Measurements from ENCODE around the gene UCHL3. TPM values are rescaled to one million over a fixed set of nuclear protein-coding genes. Genes with fewer than 3 reads are reported as not detected.

The UCHL3 gene
- total RNA-seq, 1 donor from 2014 or later = 23.0 TPM

DNA sequence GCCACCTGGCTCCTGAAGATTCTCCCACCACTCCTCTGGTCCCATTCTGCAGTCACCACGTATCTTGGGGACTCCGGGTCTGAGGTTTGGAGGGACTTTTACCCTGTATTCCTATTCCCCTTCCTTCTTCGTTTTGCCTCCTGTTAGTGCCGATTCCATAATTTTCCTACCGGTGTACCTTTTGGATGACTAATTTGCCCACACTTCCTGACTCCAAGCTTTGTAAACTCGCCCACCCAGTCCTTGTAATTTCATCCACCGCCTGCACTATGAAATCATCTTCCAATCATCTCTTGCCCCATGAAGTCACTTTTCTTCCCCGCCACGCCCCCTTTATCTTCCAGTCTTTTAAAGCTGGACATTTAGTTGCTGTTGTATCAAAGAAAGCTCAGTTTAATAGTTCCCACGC is 572 bp downstream of the UCHL3 start:
- peak; percentile 29 for DNase-seq

DNA sequence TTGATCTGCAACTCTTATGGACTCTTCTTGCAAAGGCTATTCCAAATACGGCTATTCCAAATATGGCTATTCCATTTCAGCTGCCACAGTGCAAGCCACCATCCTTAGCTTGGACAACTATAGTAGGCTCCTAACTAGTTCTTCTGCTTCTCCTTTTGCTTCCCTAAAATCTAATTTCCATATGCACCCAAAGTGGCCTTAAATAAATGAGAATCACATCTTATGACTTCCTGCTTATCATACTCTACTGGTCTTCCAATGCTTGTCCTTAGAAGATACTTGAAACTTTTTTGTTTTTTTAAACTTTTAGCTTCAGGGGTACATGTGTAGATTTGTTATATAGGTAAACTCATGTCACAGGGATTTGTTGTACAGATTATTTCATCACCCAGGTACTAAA is 4.9 kb downstream of the UCHL3 start:
- no peak for DNase-seq

DNA sequence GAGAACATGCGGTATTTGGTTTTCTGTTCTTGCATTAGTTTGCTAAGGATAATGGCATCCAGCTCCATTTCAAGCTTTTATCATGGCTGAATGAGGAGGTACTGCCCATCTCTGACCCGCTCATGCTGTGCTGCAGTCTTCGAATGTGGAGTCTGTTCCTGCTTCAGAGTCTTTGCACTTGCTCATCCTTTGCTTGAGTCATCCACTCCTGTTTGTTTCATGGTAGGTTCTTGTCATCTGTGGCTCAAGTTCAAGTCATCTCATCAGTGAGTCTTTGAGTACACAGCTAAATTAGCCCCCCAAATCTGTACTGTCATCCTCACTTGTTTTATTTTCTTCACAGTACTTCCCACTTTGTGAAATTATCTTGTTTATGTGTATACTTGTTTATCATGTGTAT is 5.4 kb downstream of the UCHL3 start:
- no peak for DNase-seq

DNA sequence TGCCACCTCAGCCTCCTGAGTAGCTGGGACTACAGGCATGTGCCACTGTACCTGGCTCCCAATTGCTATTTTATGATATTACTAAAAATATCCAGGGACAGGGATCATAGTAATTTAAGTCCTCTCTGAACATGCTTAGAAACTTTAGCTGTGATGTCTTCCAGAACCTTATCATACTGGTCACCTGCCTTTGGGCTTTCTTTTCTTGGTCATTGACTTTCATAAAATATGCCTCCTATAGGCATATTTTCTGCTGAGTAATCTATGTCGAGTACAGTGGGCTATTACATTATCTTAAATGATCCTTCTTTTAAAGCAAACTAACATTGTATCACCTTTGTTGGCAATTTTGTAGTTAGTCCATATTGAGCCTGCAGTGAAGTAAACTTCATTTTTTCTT is 6.2 kb downstream of the UCHL3 start:
- no peak for DNase-seq

DNA sequence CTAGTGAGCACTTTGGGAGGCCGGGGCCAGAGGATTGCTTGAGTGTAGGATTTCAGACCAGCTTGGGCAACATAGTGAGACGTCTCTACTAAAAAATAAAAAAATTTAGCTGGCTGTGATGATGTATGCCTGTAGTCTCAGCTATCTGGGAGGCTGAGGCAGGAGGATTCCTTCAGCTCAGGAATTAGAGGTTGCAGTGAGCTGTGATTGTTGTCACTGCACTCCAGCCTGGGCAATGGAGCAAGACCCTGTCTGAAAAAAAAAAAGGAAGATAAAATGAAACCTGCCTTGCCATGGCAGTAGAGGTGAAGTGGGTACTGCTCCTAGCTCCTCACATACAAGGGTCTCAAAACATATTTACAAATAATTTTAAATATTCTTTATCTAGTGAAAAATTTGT is 7.4 kb downstream of the UCHL3 start:
- no peak for DNase-seq

DNA sequence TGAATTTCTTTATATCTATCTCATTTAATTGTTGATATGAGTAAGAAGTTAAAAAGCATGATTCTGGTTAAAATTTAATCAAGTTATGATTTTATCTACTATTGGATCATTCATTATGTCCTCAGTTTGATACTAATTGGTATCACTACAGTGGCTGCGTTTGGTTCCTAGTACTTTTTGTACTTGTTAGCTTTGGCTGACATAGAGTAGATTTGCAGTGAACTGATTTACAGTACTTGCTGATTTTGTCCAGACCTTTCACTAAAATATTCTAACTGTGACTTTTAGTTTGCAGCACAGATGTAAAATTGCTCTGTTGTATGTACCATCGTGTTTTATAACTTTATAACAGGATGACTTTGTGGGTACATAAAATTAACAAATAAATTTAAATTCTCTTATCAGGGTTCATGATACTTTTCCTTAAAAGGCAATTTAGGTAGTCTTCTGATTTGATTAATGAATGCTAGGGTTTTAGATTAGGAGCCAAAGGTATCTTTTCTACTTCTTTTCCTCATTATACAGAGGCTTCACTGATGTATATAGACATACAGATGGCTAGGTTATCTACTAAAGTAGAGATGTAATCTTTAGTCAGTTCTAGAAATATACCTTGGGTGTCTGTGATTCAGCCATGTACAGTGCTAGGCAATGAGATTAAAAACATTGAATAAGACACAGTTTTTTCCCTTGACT is 8.7 kb downstream of the UCHL3 start:
- DNase-seq = no peak

DNA sequence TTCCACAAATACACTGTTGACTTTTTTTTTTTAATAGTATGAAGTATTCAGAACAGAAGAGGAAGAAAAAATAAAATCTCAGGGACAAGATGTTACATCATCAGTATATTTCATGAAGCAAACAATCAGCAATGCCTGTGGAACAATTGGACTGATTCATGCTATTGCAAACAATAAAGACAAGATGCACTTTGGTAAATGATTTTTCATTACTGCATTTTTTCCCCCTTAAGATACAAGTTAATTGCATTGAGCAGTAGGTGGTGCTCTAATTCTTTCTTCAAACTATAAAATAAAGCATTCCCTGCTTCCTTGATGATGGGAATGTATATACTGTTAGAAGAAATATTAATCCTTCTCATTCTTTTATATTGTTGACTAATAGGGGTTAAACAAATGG is 17.1 kb downstream of the UCHL3 start:
- DNase-seq = no peak

DNA sequence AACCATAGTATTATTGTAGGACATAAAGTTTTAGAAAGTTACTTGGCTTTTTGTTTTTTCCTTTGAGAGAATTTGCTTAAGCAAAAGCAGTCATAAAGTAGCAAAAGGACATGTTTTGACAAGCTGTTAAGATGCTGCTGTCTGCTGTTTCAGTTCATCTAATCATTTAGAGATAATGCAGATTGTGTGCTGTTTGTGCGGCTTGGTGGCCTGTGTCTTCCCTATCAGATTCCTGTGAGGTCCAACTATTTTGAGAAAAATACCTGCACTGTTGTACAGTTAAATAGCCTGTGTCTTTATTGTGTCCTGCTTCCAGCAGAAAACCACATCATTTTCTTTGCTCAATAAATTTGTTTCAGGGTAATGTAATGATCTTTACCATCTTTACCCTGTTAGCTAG is 20.0 kb downstream of the UCHL3 start:
- no peak for DNase-seq

DNA sequence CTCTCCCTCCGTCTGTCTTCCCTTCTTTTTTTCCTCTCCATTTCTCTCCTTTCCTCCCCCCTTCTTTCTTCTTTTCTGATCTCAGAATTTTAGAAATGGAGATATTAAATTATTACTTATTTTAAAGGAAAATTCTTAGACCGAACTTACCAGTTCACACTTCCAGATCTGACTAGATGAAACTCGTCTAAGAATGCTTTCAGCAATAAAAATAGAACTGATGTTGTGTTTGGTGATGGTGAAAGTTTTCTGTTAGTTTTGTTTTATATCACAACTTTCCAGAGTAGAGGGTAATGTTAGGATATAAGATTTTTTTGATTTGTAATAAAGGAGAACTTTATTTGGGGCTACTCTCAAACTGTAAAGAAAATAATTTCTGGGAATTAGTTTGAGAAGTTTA is 29.9 kb downstream of the UCHL3 start:
- no peak for DNase-seq

DNA sequence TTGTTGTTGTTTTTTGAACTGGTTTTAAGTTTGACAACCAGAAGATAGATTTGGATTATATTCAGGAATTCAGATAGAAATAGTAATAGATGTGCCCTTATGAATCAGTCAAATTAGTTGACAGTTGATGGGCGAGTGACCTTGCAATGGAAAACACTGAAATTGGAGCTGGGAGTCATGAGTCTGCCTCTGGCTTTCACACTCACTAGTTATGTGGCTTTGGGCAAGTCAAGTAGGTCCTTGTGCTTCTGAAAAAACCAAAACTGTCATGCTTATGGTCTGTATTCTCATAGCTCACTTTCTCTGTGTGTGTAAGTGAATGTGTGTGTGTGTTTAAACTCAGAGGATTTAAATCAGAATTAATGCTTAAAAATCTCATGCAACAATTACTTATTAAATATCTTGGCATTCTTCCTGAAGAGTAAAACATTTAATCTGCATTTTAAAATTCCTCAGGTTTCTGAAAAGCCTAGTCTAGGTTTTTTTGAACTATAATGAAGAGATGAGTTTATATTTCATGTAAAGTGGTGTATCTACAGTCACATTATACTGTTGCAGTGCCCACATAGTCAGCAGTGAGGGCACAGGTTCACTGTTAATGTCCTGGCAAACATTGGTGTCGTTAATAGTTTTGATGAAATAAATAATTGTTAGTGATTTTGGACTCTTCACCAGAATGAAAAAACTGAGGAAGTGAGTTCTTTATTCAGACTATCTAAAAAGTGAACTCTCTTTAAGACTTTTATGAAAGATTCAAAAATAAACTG is 32.5 kb downstream of the UCHL3 start:
- no peak for DNase-seq

DNA sequence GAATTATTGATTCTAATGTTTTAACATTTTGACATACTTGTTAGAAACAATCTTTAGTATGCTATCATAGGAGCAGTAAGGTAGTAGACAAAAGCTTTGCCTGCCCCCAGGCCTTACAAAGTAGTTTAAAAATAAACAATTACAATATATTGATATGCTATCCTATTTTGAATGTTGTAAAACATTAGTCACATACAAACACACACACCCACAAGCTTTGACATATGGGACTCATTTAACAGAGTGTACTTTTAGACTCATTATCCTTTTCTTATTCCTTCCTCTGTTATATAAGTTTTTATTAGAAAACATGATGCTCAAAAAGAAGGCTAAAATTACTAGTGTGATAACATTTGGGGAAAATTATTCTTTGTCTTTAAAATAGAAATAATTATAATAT is 33.5 kb downstream of the UCHL3 start:
- DNase-seq = no peak

DNA sequence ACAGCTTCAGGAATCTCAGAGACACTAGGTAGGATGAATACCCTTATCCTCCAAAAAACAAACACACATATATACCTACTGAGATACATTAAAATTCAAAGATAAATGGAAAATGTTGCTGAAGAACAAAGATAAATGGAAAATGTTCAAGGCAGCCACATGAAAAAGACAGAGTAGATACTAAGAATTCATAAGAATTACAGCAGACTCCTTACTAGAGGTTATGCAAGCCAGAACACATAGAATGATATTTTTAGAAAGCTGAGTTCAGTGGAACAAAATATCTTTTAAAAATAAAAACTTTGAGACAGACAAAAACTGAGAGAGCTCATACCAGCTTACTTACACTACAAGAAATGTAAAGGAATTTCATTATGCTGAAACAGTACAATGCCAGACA is 35.6 kb downstream of the UCHL3 start:
- DNase-seq = no peak

DNA sequence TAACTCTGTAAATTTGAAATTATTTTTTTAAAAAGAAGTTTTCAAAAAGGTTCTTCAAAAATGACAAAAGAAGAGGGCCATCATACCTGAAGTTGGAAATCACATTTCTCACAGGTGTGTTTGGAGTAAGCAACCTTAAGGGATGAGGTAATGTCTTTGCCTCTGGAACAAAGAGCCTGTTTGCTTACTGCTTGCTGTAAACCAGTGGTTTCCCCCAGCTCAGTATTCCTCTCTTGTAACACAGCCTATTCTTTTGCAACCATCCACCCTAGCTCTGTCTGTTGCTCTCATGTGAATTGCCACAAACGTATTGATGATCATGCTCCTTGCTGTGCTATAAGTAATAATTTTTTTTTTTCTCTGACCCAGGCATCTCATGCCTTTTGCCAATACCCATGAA is 38.1 kb downstream of the UCHL3 start:
- no peak for DNase-seq

DNA sequence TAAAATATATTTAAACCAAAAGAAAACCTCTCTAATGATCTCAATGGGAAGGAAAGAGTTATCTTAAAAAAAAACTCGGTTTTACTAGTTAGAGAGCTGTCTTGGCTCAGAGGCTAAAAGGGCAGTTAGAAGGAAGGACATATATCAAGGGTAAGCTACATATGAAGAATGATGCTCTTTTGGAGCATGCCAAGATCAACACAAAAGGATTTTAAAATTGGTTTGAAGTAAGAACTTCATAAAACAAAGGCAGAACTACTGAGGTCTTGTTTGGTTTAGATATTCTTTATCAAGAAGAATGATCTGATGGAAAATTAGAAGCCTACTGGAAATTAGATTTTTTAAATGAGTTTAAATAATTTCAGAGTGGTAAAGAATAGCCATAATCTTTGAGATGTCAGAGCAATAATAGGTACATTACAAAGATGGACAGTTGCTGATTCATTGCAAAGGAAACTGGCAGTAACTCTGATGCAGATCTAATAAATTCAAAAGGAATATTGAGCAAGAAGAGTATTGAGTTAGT is 47.1 kb downstream of the UCHL3 start:
- DNase-seq = no peak

DNA sequence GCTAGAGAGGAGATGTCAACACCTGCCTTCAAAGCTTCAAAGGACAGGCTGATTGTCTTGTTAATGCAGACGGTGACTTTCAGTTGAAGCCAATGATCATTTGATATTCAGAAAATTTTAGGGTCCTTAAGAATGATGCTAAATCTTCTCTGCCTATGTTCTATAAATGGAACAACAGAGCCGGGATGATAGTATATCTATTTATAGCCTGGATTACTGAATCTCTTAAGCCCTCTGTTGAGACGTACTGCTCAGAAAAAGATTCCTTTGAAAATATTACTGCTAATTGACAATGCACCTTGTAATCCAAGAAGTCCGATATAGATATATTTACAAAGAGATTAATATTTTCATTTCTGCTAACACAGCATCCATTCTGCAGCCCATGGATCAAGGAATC is 50.8 kb downstream of the UCHL3 start:
- DNase-seq = no peak

DNA sequence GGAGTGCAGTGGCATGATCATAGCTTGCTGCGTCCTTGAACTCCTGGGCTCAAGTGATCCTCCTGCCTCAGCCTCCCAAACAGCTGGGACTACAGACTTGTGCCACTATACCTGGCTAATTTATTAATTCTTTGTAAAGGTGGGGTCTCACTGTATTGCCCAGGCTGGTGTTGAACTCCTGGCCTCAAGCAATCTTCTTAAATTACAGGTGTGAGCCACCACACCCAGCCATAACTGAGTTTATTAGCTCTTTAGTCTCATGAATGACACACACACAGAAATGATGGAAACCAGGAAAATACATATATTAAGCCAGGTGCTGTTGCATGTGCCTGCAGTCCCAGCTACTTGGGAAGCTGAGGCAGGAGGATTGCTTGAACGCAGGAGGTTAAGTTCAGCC is 53.4 kb downstream of the UCHL3 start:
- DNase-seq = no peak

DNA sequence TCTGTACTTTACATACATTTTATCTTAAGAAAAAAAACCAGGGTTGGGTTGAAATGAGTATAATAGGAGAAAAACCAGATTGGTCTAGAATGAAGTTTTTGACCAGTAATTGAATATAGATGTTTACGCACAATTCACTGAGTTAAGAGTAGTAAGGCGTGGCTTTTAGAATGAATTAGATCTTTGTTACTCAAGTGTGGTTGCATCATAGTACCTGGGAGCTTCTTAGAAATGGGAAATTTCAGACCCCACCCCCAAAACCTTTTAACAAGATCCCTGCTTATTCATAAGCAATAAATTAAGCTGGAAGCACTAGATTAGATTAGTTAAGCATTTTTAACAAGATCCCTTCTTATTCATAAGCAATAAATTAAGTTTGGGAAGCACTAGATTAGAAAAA is 57.9 kb downstream of the UCHL3 start:
- no peak for DNase-seq

DNA sequence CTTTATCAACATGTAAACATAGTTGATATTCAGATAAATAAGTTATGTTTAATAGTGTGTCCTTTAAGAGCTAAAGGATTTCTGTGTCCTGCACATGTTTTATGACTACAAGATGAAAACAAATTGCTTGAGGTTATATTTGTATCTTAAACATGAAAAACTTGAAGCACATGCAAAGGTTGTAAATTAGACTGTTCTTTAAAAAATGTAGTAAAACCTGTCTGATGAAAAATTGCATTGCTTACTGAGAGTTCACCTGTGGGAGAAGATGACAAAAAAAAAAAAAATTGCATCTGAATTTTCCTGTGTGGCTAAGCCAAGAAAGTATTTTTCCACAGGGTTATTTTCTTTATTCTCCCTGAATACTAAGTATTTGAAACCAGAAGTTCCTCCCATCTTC is 60.9 kb downstream of the UCHL3 start:
- no peak for DNase-seq

DNA sequence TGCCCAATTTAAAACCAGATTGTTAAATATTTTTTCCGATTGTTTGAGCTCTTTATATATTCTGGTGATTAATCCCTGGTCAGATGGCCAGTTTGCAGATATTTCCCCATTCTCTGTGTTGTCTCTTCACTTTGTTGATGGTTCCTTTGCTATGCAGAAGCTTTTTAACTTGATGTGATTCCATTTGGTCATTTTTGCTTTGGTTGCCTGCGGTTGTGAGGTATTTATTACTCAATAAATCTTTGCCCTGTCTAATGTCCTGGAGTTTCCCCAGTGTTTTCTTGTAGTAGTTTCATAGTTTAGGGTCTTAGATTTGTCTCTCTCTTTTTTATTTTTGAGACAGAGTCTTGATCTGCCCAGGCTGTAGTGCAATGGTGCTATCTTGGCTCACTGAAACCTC is 62.8 kb downstream of the UCHL3 start:
- DNase-seq = no peak

DNA sequence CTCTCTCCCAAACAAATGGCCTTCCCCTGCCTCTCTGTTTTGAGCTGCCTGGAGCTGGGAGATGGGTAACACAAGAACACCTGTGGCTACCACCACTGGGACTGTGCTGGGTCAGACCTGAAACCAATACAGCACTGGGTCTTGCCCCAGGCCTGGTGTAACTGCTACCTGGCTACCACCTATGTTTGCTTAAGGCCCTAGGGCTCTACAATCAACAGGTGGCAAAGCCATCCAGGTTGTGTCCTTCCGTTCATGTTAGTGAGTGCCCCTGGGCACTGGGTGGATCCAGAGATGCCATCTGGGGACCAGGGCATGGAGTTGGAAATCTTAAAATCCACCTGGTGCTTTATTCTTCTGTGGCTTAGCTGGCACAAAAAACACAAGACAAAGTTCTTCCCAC is 67.6 kb downstream of the UCHL3 start:
- DNase-seq = no peak

DNA sequence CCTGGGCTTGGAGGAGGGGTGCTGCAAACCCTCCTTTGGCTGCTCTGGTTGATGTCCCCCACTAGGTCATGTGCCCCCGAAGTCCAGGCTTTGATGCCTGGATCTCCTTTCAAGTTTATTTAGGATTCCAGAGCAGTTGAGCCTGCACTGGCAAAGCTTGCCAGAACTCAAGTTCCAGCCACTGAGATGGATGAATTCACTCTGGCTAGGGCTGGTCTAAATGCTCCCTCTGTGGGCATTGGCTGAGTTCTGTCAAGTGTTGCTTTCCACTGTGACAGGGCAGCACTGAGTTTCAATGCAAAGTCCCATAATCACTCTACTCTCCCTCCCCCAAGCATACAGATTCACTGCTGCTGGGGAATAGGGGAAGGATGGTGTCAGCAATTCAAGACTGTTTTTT is 68.7 kb downstream of the UCHL3 start:
- DNase-seq = no peak

DNA sequence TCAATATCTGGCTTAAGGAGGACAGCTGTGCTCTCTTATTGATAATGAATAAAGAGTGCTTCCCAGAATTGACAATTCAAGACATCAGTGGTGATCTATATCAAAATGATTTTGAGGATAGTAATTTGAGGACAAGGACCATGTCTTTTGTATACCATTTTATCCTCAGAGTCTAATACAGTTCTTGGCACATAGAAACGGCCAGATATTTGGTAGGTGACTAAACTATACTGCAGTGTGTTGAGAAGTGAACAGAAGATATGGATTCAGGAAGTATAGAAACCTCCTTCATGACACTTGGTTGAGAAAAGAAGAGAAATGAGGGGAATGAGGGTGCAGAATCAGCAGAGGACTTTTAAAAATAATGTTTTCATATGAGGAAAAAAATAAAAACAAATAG is 70.4 kb downstream of the UCHL3 start:
- no peak for DNase-seq

DNA sequence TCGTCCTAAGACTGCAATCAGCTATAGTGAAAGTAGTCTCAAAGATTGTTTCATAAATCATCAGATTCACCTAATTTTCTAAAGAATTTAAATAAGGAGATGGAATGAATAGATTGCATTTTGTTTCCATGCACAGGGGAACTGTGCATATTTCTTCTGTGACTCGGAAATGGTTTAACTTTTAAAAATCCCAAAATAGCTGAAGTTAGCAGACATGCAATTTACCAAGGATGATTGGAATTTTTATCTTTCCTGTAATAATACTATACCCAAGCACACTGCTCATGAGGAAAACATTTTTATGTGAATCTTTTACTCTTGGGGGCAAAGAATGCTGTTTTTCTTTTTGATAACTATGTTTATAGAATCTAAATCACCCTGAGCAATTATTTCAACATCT is 71.6 kb downstream of the UCHL3 start:
- no peak for DNase-seq

DNA sequence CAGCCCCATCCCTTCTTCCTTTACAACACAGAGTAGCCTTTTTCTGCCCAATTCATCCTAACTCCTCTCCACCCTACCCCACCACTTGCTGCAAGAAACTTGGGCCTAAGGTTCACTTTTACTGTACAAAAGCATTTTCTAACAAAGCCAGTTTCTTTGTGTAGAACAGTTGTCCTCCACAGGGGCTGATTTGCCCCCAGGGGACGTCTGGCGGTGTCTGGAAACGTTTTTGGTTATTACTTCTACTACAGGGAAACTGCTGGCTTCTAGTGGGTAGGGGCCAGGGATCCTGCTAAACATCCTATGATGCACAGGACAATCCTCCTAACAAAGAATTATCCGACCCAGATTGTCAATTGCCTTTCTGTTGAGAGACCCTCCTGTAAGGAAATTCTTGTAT is 79.2 kb downstream of the UCHL3 start:
- DNase-seq = no peak

Measured in skin of body (tissue), 2 donors.